ENCODE results near the gene ASB11. TPM values are rescaled to one million over a fixed set of nuclear protein-coding genes. Genes with fewer than 3 reads are reported as not detected.

The ASB11 gene
- polyA plus RNA-seq, 1 donor (not counting 4 experiments of a cell fraction or from before 2014, with no cell fraction given) = not detected

GRCh38 chrX:15328131-15328530, 12.7 kb upstream of the ASB11 start:
- Histone ChIP-seq H3K9me3 (ENCODE audit: control insufficient read depth, low read depth, low read length) (no peaks in the 10 kb centered on the region), H3K36me3 (ENCODE audit: control insufficient read depth in 2 of 2, extremely low read depth in 1 of 2, insufficient read depth in 2 of 2, low read length in 2 of 2) (peaks cover 2 to 3% of the 10 kb centered on the region in 2 experiments), H3K4me3 (ENCODE audit: control insufficient read depth in 2 of 3, extremely low read depth in 1 of 3, insufficient read depth in 2 of 3, low read depth in 1 of 3, low read length in 3 of 3) (no peak overlapping the region), H3K4me2 (ENCODE audit: control insufficient read depth, extremely low read depth, insufficient read depth, low read depth, low read length) (no peak overlapping the region), H3K4me1 (ENCODE audit: control insufficient read depth, extremely low read depth, insufficient read depth, low read length) (peaks cover 7% of the 10 kb centered on the region), H3K9me1 (ENCODE audit: control insufficient read depth, extremely low read depth, insufficient read depth, low read length) (no peaks in the 10 kb centered on the region), H2AFZ (ENCODE audit: control insufficient read depth, low read length) (no peak overlapping the region), H3K27ac (ENCODE audit: control insufficient read depth, insufficient read depth, low read length) (no peak overlapping the region), H3K9ac (ENCODE audit: control insufficient read depth, extremely low read depth, insufficient read depth, low read length) (no peak overlapping the region), H4K20me1 (ENCODE audit: control insufficient read depth, extremely low read depth, insufficient read depth, low read length) (no peaks in the 10 kb centered on the region), H3K27me3 (ENCODE audit: control insufficient read depth, extremely low read depth, insufficient read depth, low read length) (no peaks in the 10 kb centered on the region), H3K79me2 (ENCODE audit: control insufficient read depth, insufficient read depth, low read length) (peaks cover 6% of the 10 kb centered on the region)
- DNase-seq (ENCODE audit: low read depth, low spot score) = no peak
- dilution Hi-C loops (cut with MboI; ENCODE audit: extremely low pct_ligation_motif_present, low sequenced_read_pairs) = no loop called here
- FAIRE-seq = peak; percentile 89
- TF ChIP-seq CTCF (optimal IDR thresholded peaks at IDR 0.05 in 1 of 3, IDR thresholded peaks at IDR 0.05 in 1 of 3, conservative IDR thresholded peaks at IDR 0.05 in 1 of 3; ENCODE audit: extremely low read depth in 1 of 3, insufficient read depth in 2 of 3, low read length in 3 of 3) (no peak), EZH2 (IDR thresholded peaks at IDR 0.05; ENCODE audit: low read length) (no peak)

- no peak for DNase-seq (ENCODE audit: low read depth, low spot score)
- TF ChIP-seq CTCF (optimal IDR thresholded peaks at IDR 0.05 in 1 of 3, IDR thresholded peaks at IDR 0.05 in 1 of 3, conservative IDR thresholded peaks at IDR 0.05 in 1 of 3; ENCODE audit: extremely low read depth in 1 of 3, insufficient read depth in 2 of 3, low read length in 3 of 3) (no peak), EZH2 (IDR thresholded peaks at IDR 0.05; ENCODE audit: low read length) (no peak)
- H3K4me3 ChIP-seq (ENCODE audit: control insufficient read depth in 2 of 3, extremely low read depth in 1 of 3, insufficient read depth in 2 of 3, low read depth in 1 of 3, low read length in 3 of 3) = no peak overlapping the region
- H4K20me1 ChIP-seq (ENCODE audit: control insufficient read depth, extremely low read depth, insufficient read depth, low read length) = no peaks in the 10 kb centered on the region
- H3K27ac ChIP-seq (ENCODE audit: control insufficient read depth, insufficient read depth, low read length) = no peak overlapping the region
- FAIRE-seq = no peak
- no peak overlapping the region for H2AFZ ChIP-seq (ENCODE audit: control insufficient read depth, low read length)
- H3K4me2 ChIP-seq (ENCODE audit: control insufficient read depth, extremely low read depth, insufficient read depth, low read depth, low read length) = no peak overlapping the region
- H3K36me3 ChIP-seq (ENCODE audit: control insufficient read depth in 2 of 2, extremely low read depth in 1 of 2, insufficient read depth in 2 of 2, low read length in 2 of 2) = peaks cover 0 to 2% of the 10 kb centered on the region in 2 experiments
- dilution Hi-C loops (cut with MboI; ENCODE audit: extremely low pct_ligation_motif_present, low sequenced_read_pairs) = no loop called here
- H3K79me2 ChIP-seq (ENCODE audit: control insufficient read depth, insufficient read depth, low read length) = no peaks in the 10 kb centered on the region
- H3K27me3 ChIP-seq (ENCODE audit: control insufficient read depth, extremely low read depth, insufficient read depth, low read length) = no peaks in the 10 kb centered on the region
- no peaks in the 10 kb centered on the region for H3K4me1 ChIP-seq (ENCODE audit: control insufficient read depth, extremely low read depth, insufficient read depth, low read length)
- H3K9ac ChIP-seq (ENCODE audit: control insufficient read depth, extremely low read depth, insufficient read depth, low read length) = no peak overlapping the region
- no peaks in the 10 kb centered on the region for H3K9me3 ChIP-seq (ENCODE audit: control insufficient read depth, low read depth, low read length)
- H3K9me1 ChIP-seq (ENCODE audit: control insufficient read depth, extremely low read depth, insufficient read depth, low read length) = no peaks in the 10 kb centered on the region
Observed at GRCh38 chrX:15322472-15322871, 7.0 kb upstream of the ASB11 start.
